AG04450 (cell line): ENCODE measurements around the gene RETREG2. TPM values are rescaled to one million over a fixed set of nuclear protein-coding genes. Genes with fewer than 3 reads are reported as not detected.

Experiments used
- CTCF ChIA-PET: fragments of 300-600, 350-600 bp; formaldehyde crosslinking; extraction: SDS; loops from one replicate; lab custom pipeline; 2022; ENCODE audit warnings: antibody characterized with exemption, inconsistent platforms; lab: Charles Lee
- POLR2A ChIA-PET: fragments of 350-600 bp; formaldehyde crosslinking; extraction: SDS; loops from one replicate; lab custom pipeline; 2021; ENCODE audit warnings: antibody characterized with exemption, inconsistent platforms; lab: Yijun Ruan, JAX
- DNase-seq: peaks from one replicate; pipeline ENCODE4 v3.0.0-alpha.2; 2011; ENCODE audit warnings: low read depth, low spot score
- H3K27ac ChIP-seq: one replicate; pipeline ENCODE4 v1.5.1; 2012; ENCODE audit warnings: low read depth, low read length, control low read depth
- H3K27me3 ChIP-seq: one replicate; pipeline ENCODE4 v1.6.0; 2012; ENCODE audit warnings: low read length; ENCODE audit not compliant: control insufficient read depth, insufficient read depth
- H3K4me3 ChIP-seq: 2 replicates; pipeline ENCODE4 v1.5.1; 2011; ENCODE audit warnings: mild to moderate bottlenecking, low read depth, low read length, control low read depth
- H3K9me3 ChIP-seq: 2 replicates; pipeline ENCODE4 v1.5.1; 2012; ENCODE audit warnings: low read length; ENCODE audit not compliant: control insufficient read depth, insufficient read depth
- polyA plus RNA-seq: library from polyadenylated mRNA; depleted of rRNA; stranded (reverse); fragments of >200 nt; gene quantifications from 2 replicates; pipeline ENCODE4 v1.2.3, GENCODE V29; 2011
- TF ChIP-seq, protein P1 (sequence below): IDR thresholded peaks from 2 replicates; pipeline ENCODE4 v1.5.1; 2011; ENCODE audit warnings: low read depth, low read length, control low read depth, inconsistent platforms

The RETREG2 gene
- polyA plus RNA-seq, 1 experiment = 71.7 TPM

DNA sequence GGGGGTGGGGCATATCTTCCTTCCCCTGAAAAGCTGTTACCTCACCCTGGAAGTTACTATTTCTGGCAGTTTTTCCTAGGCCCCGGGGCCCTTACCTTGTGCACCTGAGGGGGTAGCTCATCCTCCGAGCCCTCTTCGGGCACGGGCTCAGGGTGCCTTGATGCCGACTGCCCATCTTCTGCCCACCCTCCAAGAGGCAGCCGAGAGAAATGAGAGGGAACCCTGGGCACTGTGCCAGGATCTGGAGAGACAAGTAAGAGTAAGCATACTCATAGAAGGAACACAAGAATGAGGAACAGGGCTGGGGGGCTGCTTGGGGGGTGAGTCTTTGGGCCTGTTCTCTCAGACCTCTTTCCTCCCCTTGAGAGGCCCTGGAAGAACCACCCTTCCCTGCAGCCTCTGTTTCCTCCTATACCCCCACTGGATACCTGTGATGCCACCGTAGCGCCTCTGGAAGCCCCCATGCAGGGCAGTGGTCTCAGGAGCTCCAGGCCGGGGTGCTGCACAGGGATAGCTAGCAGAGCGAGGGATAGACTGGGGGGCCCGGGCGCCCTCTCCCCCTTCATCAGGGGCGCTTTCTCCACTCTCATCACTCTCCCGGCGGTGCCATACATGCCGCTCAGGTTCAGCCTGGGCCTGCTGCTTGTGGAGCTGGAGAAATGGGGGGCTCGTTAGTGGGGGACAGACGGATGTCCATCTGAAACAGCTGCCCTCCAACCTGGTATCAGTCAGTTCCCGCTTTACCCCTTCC lies 42.8 kb downstream of the RETREG2 start:
- TF ChIP-seq, protein P1, sequence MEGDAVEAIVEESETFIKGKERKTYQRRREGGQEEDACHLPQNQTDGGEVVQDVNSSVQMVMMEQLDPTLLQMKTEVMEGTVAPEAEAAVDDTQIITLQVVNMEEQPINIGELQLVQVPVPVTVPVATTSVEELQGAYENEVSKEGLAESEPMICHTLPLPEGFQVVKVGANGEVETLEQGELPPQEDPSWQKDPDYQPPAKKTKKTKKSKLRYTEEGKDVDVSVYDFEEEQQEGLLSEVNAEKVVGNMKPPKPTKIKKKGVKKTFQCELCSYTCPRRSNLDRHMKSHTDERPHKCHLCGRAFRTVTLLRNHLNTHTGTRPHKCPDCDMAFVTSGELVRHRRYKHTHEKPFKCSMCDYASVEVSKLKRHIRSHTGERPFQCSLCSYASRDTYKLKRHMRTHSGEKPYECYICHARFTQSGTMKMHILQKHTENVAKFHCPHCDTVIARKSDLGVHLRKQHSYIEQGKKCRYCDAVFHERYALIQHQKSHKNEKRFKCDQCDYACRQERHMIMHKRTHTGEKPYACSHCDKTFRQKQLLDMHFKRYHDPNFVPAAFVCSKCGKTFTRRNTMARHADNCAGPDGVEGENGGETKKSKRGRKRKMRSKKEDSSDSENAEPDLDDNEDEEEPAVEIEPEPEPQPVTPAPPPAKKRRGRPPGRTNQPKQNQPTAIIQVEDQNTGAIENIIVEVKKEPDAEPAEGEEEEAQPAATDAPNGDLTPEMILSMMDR = no peak
- no peaks in the 10 kb centered on the region; the same call in 1 of the 2 replicates for H3K9me3 ChIP-seq
- no peaks in the 10 kb centered on the region for H3K27me3 ChIP-seq
- no peak overlapping the region for H3K4me3 ChIP-seq
- ChIA-PET CTCF (interaction anchor here (1.6 kb wide), 1 partner anchor 74 kb away, joined by 7 read pairs; no protein-coding TSS in a partner anchor), POLR2A (interaction anchor here (4.6 kb wide), 1 partner anchor 14 kb away, joined by 37 read pairs; the partner anchor contains the start of gene ZFAND2B)
- H3K27ac ChIP-seq = no peak overlapping the region
- DNase-seq = no peak

DNA sequence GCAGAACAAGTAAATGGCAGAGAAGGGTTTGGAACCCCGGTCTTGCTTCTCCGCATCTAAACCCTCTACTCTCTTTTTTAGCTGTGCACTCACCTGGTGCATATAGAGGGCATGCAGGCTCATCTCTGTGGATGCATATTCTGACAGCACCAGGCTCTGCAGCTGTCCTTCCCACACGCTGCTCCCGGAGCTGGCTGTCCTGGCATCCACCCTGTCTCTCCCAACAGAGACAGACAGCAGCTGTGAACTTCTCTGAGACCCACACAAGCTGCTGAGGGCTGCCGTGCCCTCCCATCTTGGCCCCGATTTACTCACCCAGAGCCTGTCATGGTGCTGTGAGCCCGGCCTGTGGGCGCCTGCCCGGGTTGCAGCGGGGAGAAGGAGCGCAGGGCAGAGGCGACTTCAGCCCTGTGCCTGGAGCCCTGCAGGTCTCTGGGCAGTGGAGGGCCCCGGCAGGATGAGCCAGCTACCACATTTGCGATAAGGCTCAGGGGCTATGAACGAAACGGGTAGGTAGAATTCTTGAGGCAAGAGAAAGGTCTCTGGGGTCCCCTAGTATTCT lies 44.0 kb downstream of the RETREG2 start:
- Histone ChIP-seq H3K27me3 (no peaks in the 10 kb centered on the region), H3K9me3 (no peaks in the 10 kb centered on the region; the same call in 1 of the 2 replicates), H3K4me3 (no peak overlapping the region), H3K27ac (no peak overlapping the region)
- ChIA-PET POLR2A (no interaction called here), CTCF (interaction anchor here (0.9 kb wide), 1 partner anchor 51 kb away, joined by 3 read pairs; no protein-coding TSS in a partner anchor)
- no peak for DNase-seq
- TF ChIP-seq, protein P1 = no peak

GRCh38 chr2:219223831-219224610 lies 45.9 kb downstream of the RETREG2 start:
- Histone ChIP-seq H3K27me3 (no peaks in the 10 kb centered on the region), H3K9me3 (no peaks in the 10 kb centered on the region; the same call in 1 of the 2 replicates), H3K4me3 (no peak overlapping the region), H3K27ac (no peak overlapping the region)
- CTCF ChIA-PET = interaction anchor here (1.3 kb wide), 1 partner anchor 54 kb away, joined by 3 read pairs; no protein-coding TSS in a partner anchor
- POLR2A ChIA-PET = no interaction called here
- TF ChIP-seq, protein P1 = no peak
- DNase-seq = no peak

DNA sequence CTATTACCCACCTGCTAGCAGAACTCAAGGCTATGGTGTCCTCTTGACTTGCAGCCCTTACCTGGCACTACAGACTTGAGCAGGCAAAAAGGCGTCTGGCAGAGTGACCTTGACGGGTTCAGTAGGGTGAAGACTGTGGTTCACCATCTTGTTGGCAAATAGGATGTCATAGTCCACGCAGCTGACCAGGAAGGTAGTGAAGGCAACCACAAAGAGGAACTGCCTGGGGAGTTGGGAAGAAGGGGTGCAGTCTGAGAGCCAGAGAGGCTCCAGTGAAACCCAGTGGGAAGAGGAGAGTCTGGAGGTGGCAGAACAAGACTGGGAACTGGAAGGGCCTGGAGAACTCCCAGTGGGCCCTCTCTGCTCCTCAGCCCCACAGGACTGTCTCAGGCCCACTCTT lies 47.3 kb downstream of the RETREG2 start:
- CTCF ChIA-PET = interaction anchor here (1.3 kb wide), 1 partner anchor 52 kb away, joined by 3 read pairs; no protein-coding TSS in a partner anchor
- TF ChIP-seq, protein P1 = no peak
- Histone ChIP-seq H3K4me3 (no peak overlapping the region), H3K27ac (no peak overlapping the region), H3K9me3 (no peaks in the 10 kb centered on the region; the same call in 1 of the 2 replicates), H3K27me3 (no peaks in the 10 kb centered on the region)
- POLR2A ChIA-PET = no interaction called here
- DNase-seq = no peak
